LNCAP (cell line): Measurements from ENCODE around the gene GATA5.

Experiments
- TF ChIP-seq, protein P1 (sequence below): fragments of 450-650 bp; IDR thresholded peaks from 2 replicates; pipeline ENCODE4 v1.5.1; 2017; ENCODE audit warnings: mild to moderate bottlenecking

Gene GATA5

DNA sequence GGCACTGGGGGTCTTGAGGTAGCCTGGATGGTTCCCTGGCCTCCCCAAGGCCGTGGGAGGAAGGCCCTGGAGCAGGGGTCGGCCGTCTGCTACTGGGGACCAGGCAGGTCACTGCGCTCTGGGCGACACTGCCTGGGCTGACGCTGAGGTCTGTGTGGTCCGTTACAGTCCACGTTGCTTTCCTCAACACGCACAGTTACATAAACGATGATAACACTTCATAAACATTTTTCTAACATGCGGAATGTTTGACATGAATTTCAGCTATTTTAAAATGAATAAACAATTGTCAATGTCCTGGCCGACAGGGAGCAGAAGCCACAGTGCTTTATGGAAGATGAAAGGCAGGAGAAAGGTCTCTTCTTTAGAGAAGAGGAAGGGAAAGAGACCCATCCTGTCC lies 38.3 kb downstream of the GATA5 start:
- TF ChIP-seq, protein P1, sequence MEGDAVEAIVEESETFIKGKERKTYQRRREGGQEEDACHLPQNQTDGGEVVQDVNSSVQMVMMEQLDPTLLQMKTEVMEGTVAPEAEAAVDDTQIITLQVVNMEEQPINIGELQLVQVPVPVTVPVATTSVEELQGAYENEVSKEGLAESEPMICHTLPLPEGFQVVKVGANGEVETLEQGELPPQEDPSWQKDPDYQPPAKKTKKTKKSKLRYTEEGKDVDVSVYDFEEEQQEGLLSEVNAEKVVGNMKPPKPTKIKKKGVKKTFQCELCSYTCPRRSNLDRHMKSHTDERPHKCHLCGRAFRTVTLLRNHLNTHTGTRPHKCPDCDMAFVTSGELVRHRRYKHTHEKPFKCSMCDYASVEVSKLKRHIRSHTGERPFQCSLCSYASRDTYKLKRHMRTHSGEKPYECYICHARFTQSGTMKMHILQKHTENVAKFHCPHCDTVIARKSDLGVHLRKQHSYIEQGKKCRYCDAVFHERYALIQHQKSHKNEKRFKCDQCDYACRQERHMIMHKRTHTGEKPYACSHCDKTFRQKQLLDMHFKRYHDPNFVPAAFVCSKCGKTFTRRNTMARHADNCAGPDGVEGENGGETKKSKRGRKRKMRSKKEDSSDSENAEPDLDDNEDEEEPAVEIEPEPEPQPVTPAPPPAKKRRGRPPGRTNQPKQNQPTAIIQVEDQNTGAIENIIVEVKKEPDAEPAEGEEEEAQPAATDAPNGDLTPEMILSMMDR, result no peak

DNA sequence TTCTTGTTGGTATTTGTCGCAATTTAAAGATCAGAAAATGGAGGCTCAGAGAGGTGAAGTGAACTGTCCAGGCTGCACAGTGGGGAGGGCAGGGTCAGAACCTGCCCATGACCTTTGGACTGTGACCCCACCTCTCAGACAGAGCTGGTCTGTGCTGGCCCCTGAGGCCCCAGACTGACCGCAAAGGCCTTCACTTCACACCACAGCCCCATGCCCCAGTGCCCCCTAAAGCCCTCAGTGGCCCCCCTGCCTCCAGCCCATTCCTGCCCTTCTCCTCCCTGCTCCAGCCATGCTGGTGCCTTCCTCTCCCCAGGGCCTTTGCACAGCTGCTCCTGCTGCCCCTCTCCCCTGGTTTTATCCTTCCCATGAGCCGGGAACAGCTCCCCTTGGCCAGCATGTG lies 39.1 kb downstream of the GATA5 start:
- TF ChIP-seq, protein P1, result no peak

DNA sequence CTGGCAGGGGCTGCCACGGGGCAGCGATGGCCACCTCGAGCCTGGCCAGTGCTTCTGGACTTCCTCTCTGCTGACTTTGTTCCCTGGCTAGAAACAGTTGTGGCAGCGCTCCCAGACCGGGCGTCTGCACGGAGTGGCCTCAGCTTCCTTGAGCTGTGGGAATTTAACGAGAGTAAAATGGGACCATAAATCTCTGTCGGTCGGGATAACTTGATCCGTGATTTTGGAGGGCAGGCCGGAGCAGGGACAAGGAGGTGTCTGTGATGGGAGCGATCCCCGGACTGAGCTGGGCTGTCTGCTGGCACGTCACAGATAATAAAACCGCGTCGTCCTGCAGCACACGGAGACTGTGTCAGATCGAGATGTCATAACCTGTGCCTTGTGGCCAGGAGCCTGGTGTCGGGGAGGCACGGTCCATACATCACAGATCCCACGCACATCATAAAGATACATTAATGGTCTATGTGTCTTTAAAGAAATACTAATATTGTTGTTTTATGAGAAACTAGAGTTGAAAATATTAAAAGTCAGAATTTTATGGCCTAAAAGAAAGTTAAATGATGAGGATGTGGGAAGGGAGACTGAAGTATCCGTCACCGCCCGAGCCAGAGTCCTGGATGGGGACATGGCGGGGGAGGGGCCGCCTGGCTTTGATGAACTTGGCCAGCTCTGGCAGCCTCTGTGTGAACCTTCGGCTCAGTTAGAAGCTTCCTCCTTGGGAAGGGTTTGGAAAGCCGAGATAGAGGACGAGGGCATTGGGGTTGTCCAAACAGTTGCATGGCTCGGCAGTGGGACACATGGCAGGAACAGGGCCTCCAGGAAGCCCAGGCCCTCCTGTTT lies 41.9 kb downstream of the GATA5 start:
- TF ChIP-seq, protein P1, result no peak

DNA sequence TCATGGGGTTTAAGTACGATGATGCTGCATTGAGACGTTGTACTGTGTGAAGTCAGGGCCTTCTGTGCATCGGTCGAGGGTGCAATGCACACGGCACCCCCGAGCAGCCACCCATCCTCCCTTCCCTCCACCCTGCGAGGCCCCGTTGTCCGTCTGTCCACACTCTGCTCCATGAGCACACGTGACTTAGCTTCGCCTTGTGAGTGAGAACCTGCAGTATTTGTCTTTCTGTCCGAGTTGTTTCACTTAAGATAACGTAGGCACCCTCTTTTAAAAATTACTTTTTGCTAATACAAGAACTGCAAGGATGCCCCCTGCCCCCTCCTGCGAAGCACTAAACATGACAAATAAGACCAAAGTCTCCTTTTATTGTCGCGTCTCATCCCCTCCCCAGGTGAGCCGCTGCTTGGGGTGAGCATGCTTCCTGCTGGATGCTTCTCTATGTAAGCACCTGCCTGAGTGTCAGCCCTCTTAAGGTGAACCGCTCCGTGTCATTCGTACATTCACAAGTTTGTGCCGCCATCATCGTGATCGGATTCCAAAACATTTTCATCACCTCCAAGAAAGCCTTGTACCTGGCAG lies 44.8 kb downstream of the GATA5 start:
- TF ChIP-seq, protein P1, result no peak

DNA sequence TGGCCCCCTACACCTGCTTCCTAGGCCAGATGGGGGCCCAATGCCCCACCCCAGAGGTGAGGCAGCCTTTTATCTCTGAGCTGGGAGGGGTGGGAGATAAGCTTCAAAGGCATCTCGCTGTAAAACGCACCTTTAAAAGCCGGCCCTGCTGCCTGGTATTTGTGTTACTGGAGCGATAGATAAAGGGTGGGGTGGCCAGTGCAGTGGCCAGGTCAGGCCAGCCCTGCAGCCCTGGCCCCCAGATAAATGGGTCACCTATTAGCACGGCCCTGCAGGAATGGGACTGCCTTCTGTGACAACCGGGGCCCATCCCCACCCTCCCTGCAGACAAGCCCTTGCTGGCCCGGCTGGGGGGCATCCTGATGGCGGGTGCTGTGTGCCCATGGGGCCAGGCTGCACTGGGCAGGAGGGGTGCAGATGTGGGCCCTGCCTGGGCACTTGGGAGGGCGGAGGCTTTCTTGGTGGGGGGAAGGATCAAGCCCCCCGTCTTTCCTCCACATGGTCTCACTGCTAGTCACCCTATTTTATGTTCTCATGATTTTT lies 45.4 kb downstream of the GATA5 start:
- TF ChIP-seq, protein P1, result no peak

DNA sequence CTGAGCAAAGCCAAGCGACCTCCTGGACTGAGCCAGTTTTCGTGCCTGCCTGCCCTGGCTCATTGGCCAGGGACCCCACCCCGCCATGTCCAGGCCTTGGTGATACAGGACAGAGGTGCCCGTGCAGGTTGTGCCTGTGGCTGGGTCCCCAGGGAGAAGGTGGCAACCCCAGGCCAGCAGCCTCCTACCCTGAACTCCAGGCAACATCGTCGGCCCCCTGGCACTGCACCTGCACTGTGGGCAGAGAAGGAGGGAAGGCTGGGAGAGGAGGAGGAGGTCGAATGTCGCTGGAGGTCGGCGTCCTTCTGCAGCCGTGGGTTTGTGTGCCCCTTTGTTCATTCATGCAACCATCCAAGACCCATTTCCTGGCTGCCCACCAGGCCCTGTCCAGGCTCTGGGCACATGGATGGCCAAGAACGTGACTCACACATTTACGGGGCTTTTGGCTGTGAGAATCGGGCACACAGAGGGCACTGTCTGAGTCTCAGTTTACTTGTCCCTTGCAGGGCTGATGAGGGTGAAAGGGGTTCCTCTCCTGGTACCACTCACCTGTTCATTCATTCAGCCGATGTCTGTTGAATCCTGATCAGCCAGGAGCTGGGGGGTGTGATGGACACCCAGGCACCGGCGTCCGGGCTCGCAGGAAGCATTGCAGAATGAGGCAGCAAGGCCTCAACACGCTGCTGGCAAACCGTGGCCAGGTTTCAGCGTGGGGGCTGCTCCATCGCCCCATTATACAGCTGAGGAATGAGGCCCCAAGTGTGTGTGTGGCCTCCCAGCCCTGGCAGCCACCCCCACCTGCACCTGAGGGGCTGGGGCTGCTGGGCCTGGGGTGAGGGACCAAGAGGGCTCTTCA lies 46.1 kb downstream of the GATA5 start:
- TF ChIP-seq, protein P1, result no peak
